GM11168 (cell line): ENCODE measurements around the gene KHK.
"Not testable (repeated sequence)": the region's sequence is repeated elsewhere in the genome, so short reads cannot be mapped to it uniquely, and the experiment has no call there.

Experiments
- in situ Hi-C: fragments of 300-500 bp; cut with MboI; formaldehyde crosslinking; loops from one replicate; pipeline ENCODE4 v1.12.0; 2022; ENCODE audit warnings: low sequenced_read_pairs; ENCODE audit not compliant: unreplicated experiment

Gene KHK

GRCh38 chr2:27059141-27059820 is 27.3 kb upstream of the KHK start:
- in situ Hi-C loops: no loop called here

- in situ Hi-C loops: no loop called here
These were observed 26.2 kb upstream of the KHK start for GRCh38 chr2:27060323-27060722.

- in situ Hi-C loops: no loop called here
These were observed 21.4 kb upstream of the KHK start for GRCh38 chr2:27065128-27065527.

GRCh38 chr2:27067385-27067784 is 19.2 kb upstream of the KHK start:
- in situ Hi-C loops: no loop called here

- in situ Hi-C loops: no loop called here
These were observed 17.1 kb upstream of the KHK start for GRCh38 chr2:27069436-27069835.

- in situ Hi-C loops: no loop called here
These were observed 16.5 kb upstream of the KHK start for GRCh38 chr2:27069961-27070618.

GRCh38 chr2:27070653-27071276 is 15.8 kb upstream of the KHK start:
- in situ Hi-C loops: no loop called here

- in situ Hi-C loops: no loop called here
These were observed 15.1 kb upstream of the KHK start, which contains the start of gene OST4 for GRCh38 chr2:27071277-27071989. Gene OST4 (minus strand): TSS chr2:27071654.

GRCh38 chr2:27071990-27072830 is 14.4 kb upstream of the KHK start:
- in situ Hi-C loops: no loop called here

GRCh38 chr2:27072920-27073319 is 13.7 kb upstream of the KHK start:
- in situ Hi-C loops: no loop called here

- in situ Hi-C loops: no loop called here
These were observed 12.8 kb upstream of the KHK start for GRCh38 chr2:27073782-27074181.

- in situ Hi-C loops: no loop called here
These were observed 11.6 kb upstream of the KHK start for GRCh38 chr2:27074738-27075565.

- in situ Hi-C loops: not testable (repeated sequence)
These were observed 11.1 kb upstream of the KHK start for GRCh38 chr2:27075566-27075871.

- in situ Hi-C loops: no loop called here
These were observed 10.2 kb upstream of the KHK start for GRCh38 chr2:27076323-27076722.

- in situ Hi-C loops: no loop called here
These were observed 9.3 kb upstream of the KHK start for GRCh38 chr2:27077231-27077630.

GRCh38 chr2:27078267-27079194 is 8.0 kb upstream of the KHK start, which contains the start of gene EMILIN1:
Gene EMILIN1 (plus strand): TSS chr2:27078615. CDS start chr2:27079066, 451 bp downstream.
- in situ Hi-C loops: no loop called here

- in situ Hi-C loops: no loop called here
These were observed 7.1 kb upstream of the KHK start for GRCh38 chr2:27079233-27080139.
